Skeletal muscle satellite cell (primary cell): ENCODE results near the gene WNT1. TPM values are rescaled to one million over a fixed set of nuclear protein-coding genes. Genes with fewer than 3 reads are reported as not detected.

Source experiments
- H3K27me3 ChIP-seq: 2 replicates; pipeline ENCODE4 v1.7.0; 2013; ENCODE audit warnings: low read length; ENCODE audit not compliant: control insufficient read depth, insufficient read depth
- H3K36me3 ChIP-seq: 2 replicates; pipeline ENCODE4 v1.7.0; 2013; ENCODE audit warnings: mild to moderate bottlenecking, control low read depth, low read length; ENCODE audit not compliant: insufficient read depth
- H3K4me1 ChIP-seq: 2 replicates; pipeline ENCODE4 v1.7.0; 2013; ENCODE audit warnings: low read length; ENCODE audit not compliant: control insufficient read depth, insufficient read depth
- H3K4me2 ChIP-seq: 2 replicates; pipeline ENCODE4 v1.7.0; 2013; ENCODE audit warnings: mild to moderate bottlenecking, low read length
- H3K4me3 ChIP-seq: 2 replicates; pipeline ENCODE4 v1.7.0; 2013; ENCODE audit warnings: low read length
- H3K9ac ChIP-seq: 2 replicates; pipeline ENCODE4 v1.7.0; 2013; ENCODE audit warnings: mild to moderate bottlenecking, low read depth, low read length, moderate library complexity
- H3K9me3 ChIP-seq: replicated peaks from 2 replicates; pipeline ENCODE4 v1.7.0; 2013; ENCODE audit warnings: mild to moderate bottlenecking, control low read depth, low read length
- total RNA-seq: library from RNA; depleted of rRNA; stranded (reverse); fragments of >200 nt; gene quantifications from 2 replicates; pipeline ENCODE4 v1.2.3, GENCODE V29; 2012; rRNA removed

Gene WNT1
- not detected in 2 replicates for total RNA-seq

DNA sequence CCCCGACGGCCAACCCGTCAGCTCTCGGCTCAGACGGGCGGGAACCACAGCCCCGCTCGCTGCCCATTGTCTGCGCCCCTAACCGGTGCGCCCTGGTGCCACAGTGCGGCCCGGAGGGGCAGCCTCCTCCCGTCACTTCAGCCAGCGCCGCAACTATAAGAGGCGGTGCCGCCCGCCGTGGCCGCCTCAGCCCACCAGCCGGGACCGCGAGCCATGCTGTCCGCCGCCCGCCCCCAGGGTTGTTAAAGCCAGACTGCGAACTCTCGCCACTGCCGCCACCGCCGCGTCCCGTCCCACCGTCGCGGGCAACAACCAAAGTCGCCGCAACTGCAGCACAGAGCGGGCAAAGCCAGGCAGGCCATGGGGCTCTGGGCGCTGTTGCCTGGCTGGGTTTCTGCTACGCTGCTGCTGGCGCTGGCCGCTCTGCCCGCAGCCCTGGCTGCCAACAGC, at the start of gene WNT1:
Gene WNT1, plus strand, starts transcription at position 32 of the 450 bp plus-strand sequence. Its CDS starts 329 bp downstream, at position 361.
- H3K4me3 ChIP-seq = peak within 1 kb of the TSS; percentile 28
- H3K9me3 ChIP-seq = no peaks in the 10 kb centered on the region
- peaks cover 91% of the 10 kb centered on the region for H3K27me3 ChIP-seq
- no peaks in the 10 kb centered on the region for H3K36me3 ChIP-seq
- H3K4me2 ChIP-seq = peak within 1 kb of the TSS; percentile 70
- H3K9ac ChIP-seq = no peak within 1 kb of the TSS
- H3K4me1 ChIP-seq = peaks cover 37% of the 10 kb centered on the region

DNA sequence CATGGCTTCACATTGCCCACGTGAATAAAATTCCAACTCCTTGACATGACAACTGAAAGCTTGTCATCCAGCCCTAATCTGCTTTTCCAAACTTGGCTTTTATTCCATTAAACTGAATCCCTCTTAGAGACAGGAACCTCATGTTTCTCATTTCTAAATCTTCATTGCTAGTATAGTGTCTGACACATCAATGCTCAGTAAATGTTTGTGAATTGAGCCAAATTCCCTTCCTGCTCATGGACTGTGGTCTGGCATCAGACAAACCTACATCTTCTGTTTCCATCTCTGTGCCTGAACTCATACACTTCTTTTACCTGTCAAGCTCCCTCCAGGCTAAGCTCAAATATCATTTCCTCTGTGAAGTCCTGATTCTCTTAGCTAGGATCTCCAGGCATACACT, 48.6 kb upstream of the WNT1 start:
- Histone ChIP-seq H3K27me3 (no peaks in the 10 kb centered on the region), H3K9ac (no peak overlapping the region), H3K36me3 (peaks cover 53% of the 10 kb centered on the region), H3K9me3 (no peaks in the 10 kb centered on the region), H3K4me2 (no peak overlapping the region), H3K4me3 (no peak overlapping the region), H3K4me1 (peaks cover 8% of the 10 kb centered on the region)

DNA sequence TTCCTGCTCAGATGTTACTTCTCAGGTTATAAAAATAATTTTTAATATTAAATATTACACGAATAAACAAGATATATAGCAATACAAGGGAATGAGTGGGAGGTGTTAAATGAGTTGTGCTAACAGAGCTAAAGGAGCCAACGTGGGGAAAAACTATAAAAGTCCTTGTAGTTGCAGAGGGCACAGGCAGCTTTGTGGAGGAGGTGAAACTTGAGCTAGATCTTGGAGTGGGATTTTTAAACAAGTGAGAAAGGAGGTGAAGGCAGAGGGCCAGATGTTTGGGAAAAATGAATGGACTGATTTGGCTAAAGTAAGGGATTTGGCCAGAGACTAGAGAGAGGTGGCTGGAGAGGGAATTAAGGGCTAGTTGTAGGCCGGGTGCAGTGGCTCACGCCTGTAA, 47.6 kb upstream of the WNT1 start:
- Histone ChIP-seq H3K4me3 (no peak overlapping the region), H3K9me3 (no peaks in the 10 kb centered on the region), H3K9ac (no peak overlapping the region), H3K4me2 (no peak overlapping the region), H3K27me3 (no peaks in the 10 kb centered on the region), H3K36me3 (peaks cover 56% of the 10 kb centered on the region), H3K4me1 (peaks cover 5% of the 10 kb centered on the region)

DNA sequence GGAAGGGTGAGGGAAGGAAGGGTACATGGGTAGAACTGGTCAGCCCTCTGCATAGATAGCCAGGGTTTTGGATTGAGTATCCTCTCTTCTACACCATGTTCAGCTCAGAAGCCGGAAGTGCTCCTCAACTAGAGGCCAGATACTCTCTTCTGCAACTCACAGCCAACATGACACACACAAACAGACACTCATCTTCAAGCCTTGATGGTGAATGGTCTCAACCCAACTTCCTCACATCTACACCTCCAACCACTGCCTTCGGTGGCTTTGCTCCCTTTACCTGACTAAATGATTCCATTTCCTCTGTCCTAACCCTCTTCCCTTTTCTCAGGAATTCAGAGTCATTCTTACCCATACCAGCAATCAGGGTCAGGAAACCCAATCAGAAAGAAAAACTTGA, 45.2 kb upstream of the WNT1 start:
- H3K4me3 ChIP-seq = no peak overlapping the region
- H3K36me3 ChIP-seq = peaks cover 62% of the 10 kb centered on the region

DNA sequence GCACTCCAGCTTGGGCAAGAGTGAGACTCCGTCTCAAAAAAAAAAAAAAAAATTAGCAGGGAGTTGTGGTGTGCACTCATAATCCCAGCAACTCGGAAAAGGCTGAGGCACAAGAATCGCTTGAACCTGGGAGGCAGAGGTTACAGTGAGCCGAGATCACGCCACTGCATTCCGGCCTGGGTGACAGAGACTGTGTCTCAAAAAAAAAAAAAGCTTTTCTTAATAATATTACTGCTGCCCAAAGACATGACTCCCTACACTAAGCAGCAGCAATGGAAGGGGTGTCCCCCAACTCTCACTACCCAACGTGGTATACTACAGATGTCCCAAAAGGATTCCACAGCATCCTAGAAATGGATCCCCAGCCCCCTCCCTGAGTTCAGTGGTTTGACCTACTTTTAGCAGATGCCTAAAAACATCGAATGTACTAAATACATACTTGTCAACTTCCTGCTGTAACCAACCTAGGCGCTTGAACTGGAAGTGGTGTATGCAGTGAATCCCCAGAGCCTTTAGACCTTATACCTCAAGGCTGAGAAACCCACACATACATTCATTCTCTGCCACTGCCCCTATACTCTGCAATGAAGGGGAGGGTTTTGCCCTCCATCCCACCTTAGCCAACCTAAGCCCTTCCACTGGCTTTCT, 44.3 kb upstream of the WNT1 start:
- Histone ChIP-seq H3K4me3 (no peak overlapping the region), H3K36me3 (peaks cover 64% of the 10 kb centered on the region), H3K27me3 (no peaks in the 10 kb centered on the region), H3K4me1 (no peaks in the 10 kb centered on the region), H3K9ac (no peak overlapping the region), H3K9me3 (no peaks in the 10 kb centered on the region), H3K4me2 (no peak overlapping the region)

More for the DNA sequence above, 45.2 kb upstream of the WNT1 start:
- no peaks in the 10 kb centered on the region for H3K27me3 ChIP-seq
- no peak overlapping the region for H3K9ac ChIP-seq
- no peaks in the 10 kb centered on the region for H3K4me1 ChIP-seq
- H3K9me3 ChIP-seq = no peaks in the 10 kb centered on the region
- no peak overlapping the region for H3K4me2 ChIP-seq

DNA sequence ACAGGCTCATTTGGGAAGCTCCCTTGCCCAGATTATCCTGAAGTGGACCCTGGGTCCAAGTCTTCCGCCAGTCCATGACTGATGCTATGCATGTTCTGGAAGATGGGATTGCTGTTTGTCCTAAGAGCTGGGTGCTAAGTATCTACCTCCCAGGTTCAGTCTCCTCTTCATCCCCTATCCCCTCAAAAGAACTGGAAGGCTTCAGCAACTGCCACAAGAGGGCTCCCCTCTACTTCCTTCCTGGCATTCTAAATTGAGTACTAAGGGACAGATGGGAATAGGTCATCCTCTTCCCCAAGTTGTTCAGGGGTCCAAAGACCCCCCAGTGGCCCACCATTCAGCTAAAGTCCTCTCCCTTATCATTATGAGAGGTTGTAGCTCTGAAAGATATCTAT, 43.8 kb upstream of the WNT1 start:
- no peak overlapping the region for H3K4me2 ChIP-seq
- H3K9ac ChIP-seq = no peak overlapping the region
- no peaks in the 10 kb centered on the region for H3K27me3 ChIP-seq
- no peaks in the 10 kb centered on the region for H3K4me1 ChIP-seq
- peaks cover 67% of the 10 kb centered on the region for H3K36me3 ChIP-seq
- H3K9me3 ChIP-seq = no peaks in the 10 kb centered on the region
- H3K4me3 ChIP-seq = no peak overlapping the region

DNA sequence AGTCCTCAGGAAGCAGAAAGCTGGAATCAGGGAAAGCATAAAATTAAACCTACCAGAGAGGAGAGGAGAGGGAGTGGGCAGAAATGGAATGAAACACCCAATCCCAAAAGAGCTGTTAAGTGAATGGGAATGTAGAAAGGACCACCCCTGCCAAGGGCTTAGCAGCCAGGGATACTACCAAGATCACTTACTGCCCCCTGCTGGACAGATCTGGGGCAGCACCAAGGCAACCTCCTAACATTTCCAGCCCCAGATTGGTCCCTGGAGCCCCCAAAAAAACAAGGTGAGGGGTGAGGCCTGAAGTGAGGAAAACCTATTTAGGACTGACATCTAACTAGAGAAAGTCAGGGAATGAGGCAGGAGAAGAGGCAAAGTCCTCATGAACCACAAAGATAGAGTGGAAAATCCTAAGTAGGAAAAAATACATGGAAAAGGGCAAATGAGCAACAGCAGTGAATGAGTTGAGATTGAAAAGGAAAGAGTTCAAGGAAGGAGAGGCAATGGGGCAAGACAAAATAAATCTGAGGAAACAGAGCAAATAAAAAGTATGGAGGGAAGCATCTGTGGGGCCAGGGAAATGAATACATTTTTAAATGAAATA, 41.6 kb upstream of the WNT1 start:
- H3K4me1 ChIP-seq = peaks cover 3% of the 10 kb centered on the region
- no peaks in the 10 kb centered on the region for H3K9me3 ChIP-seq
- H3K27me3 ChIP-seq = no peaks in the 10 kb centered on the region
- H3K36me3 ChIP-seq = peaks cover 67% of the 10 kb centered on the region
- no peak overlapping the region for H3K4me2 ChIP-seq
- no peak overlapping the region for H3K4me3 ChIP-seq
- no peak overlapping the region for H3K9ac ChIP-seq

DNA sequence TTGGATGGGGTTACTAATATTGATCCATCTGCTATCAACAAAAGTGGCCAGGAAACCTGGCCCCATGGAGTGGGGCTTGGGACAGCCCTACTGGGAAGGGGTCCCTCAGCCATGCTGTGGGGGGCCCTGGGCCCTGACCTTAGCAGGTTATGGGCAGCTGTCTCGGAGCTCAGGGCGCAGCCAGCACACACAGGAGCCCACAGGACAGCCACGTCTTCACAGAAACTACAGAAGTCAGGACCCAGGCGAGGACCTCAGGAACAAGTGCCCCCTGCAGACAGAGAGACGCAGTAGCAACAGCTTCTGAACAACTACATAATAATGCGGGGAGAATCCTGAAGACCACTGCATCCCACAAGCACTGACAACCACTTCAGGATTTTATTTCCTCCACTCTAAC, 41.0 kb upstream of the WNT1 start:
- H3K9me3 ChIP-seq = no peaks in the 10 kb centered on the region
- H3K4me3 ChIP-seq = no peak overlapping the region
- H3K4me1 ChIP-seq = peaks cover 3% of the 10 kb centered on the region
- peaks cover 70% of the 10 kb centered on the region for H3K36me3 ChIP-seq
- no peak overlapping the region for H3K4me2 ChIP-seq
- no peak overlapping the region for H3K9ac ChIP-seq
- H3K27me3 ChIP-seq = no peaks in the 10 kb centered on the region

DNA sequence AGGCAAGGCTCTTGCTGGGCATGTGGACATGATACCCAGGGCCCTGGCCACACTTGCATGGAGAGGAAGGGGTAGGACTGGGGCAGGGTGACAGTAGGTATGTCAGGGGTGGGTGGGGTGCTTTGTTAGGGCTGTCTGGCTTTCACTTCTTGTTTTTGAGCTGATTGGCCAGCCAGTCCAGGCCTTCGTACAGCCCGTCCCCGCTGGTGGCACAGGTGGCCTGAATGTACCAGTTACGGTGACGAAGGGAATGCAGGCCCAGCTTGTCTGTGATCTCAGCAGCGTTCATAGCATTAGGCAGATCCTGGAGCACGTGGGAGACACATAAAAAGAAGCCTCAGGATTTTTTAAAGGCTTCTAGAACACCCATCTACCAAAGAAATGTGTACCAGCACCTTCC, 39.3 kb upstream of the WNT1 start:
- Histone ChIP-seq H3K4me1 (peaks cover 3% of the 10 kb centered on the region), H3K9ac (no peak overlapping the region), H3K4me2 (no peak overlapping the region), H3K4me3 (no peak overlapping the region), H3K36me3 (peaks cover 62% of the 10 kb centered on the region), H3K27me3 (no peaks in the 10 kb centered on the region), H3K9me3 (no peaks in the 10 kb centered on the region)

DNA sequence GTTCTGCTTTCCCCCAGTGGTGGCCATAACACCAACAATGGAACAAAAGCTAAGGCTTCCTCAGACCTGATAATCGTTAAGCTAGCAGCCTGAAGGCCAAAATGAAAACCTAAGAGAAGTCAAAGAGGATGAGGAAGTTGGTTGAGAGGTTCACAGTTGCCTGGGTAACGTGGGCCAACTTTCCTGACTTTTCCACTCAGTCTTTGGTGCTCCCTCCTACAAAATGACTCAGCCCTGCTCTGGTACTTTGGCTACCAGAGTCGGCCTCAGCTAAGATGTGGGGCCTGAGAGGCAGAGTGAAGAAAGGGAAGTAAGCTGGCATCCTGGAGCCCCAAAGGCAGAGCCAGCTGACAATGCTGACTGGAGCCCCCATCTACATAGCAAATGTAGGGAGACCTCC, 37.9 kb upstream of the WNT1 start:
- Histone ChIP-seq H3K4me1 (peaks cover 3% of the 10 kb centered on the region), H3K27me3 (no peaks in the 10 kb centered on the region), H3K4me3 (no peak overlapping the region), H3K9ac (no peak overlapping the region), H3K9me3 (no peaks in the 10 kb centered on the region), H3K36me3 (peaks cover 55% of the 10 kb centered on the region), H3K4me2 (no peak overlapping the region)

DNA sequence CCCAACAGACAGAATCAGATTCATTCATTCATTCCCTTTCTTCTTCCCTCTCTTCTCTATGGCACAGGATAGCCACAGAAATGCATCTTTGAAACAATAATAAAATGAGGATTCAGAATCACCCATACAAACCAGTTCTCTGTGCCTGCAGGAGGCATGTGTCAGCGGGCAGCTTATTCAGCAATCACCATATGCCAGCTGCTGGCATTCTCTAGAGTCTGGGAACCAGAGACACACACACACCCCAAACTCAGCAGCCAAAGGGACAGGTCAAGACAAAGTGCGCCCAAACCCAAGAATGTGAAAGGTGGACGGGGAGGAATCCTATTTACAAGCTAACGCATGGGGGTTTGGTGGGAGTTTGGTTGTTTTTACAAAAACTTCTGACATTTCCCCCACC, 34.9 kb upstream of the WNT1 start:
- no peaks in the 10 kb centered on the region for H3K27me3 ChIP-seq

DNA sequence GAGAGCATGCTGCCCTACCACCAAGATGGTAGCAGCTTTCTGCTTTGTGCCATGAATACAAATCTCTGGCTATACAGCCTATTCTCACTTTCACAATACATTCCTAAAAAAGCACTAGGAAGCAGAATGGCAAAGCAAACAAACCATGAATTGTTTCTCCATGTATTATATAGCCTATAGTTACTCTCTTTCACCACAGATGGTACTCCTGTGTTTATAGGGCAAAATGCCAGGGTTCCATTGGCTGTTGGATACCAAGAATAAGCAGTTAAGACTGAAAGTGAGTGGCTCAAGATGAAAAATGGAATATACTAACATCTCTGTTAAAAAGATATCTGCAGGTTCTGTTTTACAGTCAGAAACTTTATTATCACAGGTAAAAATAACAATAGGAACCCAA, 31.9 kb upstream of the WNT1 start:
- H3K36me3 ChIP-seq = peaks cover 27% of the 10 kb centered on the region

More for the DNA sequence above, 34.9 kb upstream of the WNT1 start:
- peaks cover 38% of the 10 kb centered on the region for H3K36me3 ChIP-seq
- no peak overlapping the region for H3K9ac ChIP-seq
- no peak overlapping the region for H3K4me3 ChIP-seq
- H3K9me3 ChIP-seq = no peaks in the 10 kb centered on the region
- peaks cover 3% of the 10 kb centered on the region for H3K4me1 ChIP-seq
- no peak overlapping the region for H3K4me2 ChIP-seq

More for the DNA sequence above, 31.9 kb upstream of the WNT1 start:
- Histone ChIP-seq H3K4me1 (no peaks in the 10 kb centered on the region), H3K9ac (no peak overlapping the region), H3K27me3 (no peaks in the 10 kb centered on the region), H3K9me3 (no peaks in the 10 kb centered on the region), H3K4me2 (no peak overlapping the region), H3K4me3 (no peak overlapping the region)
